Spleen (tissue), 11 donors: ENCODE measurements around the gene KLRF1. TPM values are rescaled to one million over a fixed set of nuclear protein-coding genes. Genes with fewer than 3 reads are reported as not detected.

Source experiments
- DNase-seq: peaks from one replicate; pipeline ENCODE4 v3.0.0-alpha.2; 2020
- H3K27ac ChIP-seq, 8 donors: fragments of 200-600 bp; sonication (generic) in 7 of 8; 1 replicate in 4 of 8; 2 replicates in 4 of 8; pipeline versions ENCODE4 v1.5.0 to v1.8.0; 2016 to 2021; ENCODE audit warnings: inconsistent platforms in 4 of 8, mild to moderate bottlenecking in 4 of 8, moderate library complexity in 1 of 8
- H3K27me3 ChIP-seq, 7 donors: fragments of 200-600 bp; sonication (generic) in 6 of 7; replicated peaks in 1 of 7; 1 replicate in 4 of 7; 2 replicates in 3 of 7; pipeline versions ENCODE4 v1.5.0 to v1.8.0; 2016 to 2021; ENCODE audit warnings: inconsistent platforms in 3 of 7, mild to moderate bottlenecking in 1 of 7
- H3K36me3 ChIP-seq, 6 donors: fragments of 200-600 bp; sonication (generic) in 5 of 6; 1 replicate in 4 of 6; 2 replicates in 2 of 6; pipeline versions ENCODE4 v1.5.0 to v1.8.0; 2016 to 2021; ENCODE audit warnings: inconsistent platforms in 2 of 6
- H3K4me1 ChIP-seq, 6 donors: fragments of 200-600 bp; sonication (generic) in 5 of 6; 1 replicate in 3 of 6; 2 replicates in 3 of 6; pipeline versions ENCODE4 v1.5.0 to v1.8.0; 2016 to 2021; ENCODE audit warnings: inconsistent platforms in 3 of 6
- H3K4me3 ChIP-seq, 8 donors: fragments of 200-600 bp; sonication (generic) in 7 of 8; 1 replicate in 4 of 8; 2 replicates in 4 of 8; pipeline versions ENCODE4 v1.5.0 to v1.8.0; 2016 to 2021; ENCODE audit warnings: inconsistent platforms in 4 of 8, mild to moderate bottlenecking in 4 of 8, moderate library complexity in 2 of 8
- H3K9me3 ChIP-seq, 8 donors: fragments of 200-600 bp; sonication (generic) in 7 of 8; 1 replicate in 4 of 8; 2 replicates in 4 of 8; pipeline versions ENCODE4 v1.5.0 to v1.8.0; 2016 to 2021; ENCODE audit warnings: inconsistent platforms in 4 of 8
- POLR2A ChIP-seq, 3 donors: fragments of 450-650 bp; IDR thresholded peaks; one replicate each; pipeline ENCODE4 v1.5.1; 2017; ENCODE audit warnings: antibody characterized with exemption in 3 of 3, mild to moderate bottlenecking in 1 of 3
- POLR2AphosphoS5 ChIP-seq, 3 donors: sonication (generic); formaldehyde crosslinking; IDR thresholded peaks; one replicate each; pipeline ENCODE4 v1.5.1; 2017; ENCODE audit warnings: antibody characterized with exemption in 3 of 3
- WGBS, 5 donors: extraction: QIAGEN DNeasy Blood & Tissue Kit in 3 of 5; methylation state at CpG; one replicate each; pipeline versions ENCODE4 v1.1.5 to v1.1.7; 2013 to 2018; 5-methylcytosine and 5-hydroxymethylcytosine counted together
- intact Hi-C: fragments of 100-400 bp; cut with DNase I; formaldehyde crosslinking; loops from one replicate; pipeline ENCODE4 v1.15.0; 2023; ENCODE audit warnings: low total_unique reads
- polyA plus RNA-seq, 3 donors: library from polyadenylated mRNA; stranded (reverse); fragments of 200-250 nt; gene quantifications; one replicate each; pipeline ENCODE4 v1.2.1, GENCODE V29; 2013
- total RNA-seq, 7 donors: library from RNA; depleted of rRNA in 3 of 7; stranded (reverse); fragments of >200 nt in 3 of 7; fragmentation: NEBNext Ultra II Directional in 4 of 7; extraction: Animal tissue kit (Norgen Biotek cat#: 25700) in 4 of 7; gene quantifications; one replicate each; pipeline versions ENCODE4 v1.1.0 to v1.2.1, GENCODE V29; 2016 to 2021
- TF ChIP-seq, protein P1 (sequence below), 11 experiments: fragments of 200-600 bp in 7 of 11; fragments of 450-650 bp in 4 of 11; sonication (generic) in 4 of 11; IDR thresholded peaks in 8 of 11; conservative IDR thresholded peaks in 3 of 11; 1 replicate in 7 of 11; 2 replicates in 4 of 11; pipeline versions ENCODE4 v1.4.0 to v1.8.0; 2016 to 2021; ENCODE audit warnings: antibody characterized with exemption in 11 of 11, inconsistent platforms in 4 of 11, mild to moderate bottlenecking in 1 of 11
- donor health status: healthy with polysubstance abuse.
- donor health status: DM: no; HTN: no; CAD: no; lungs with moderate emphysema.
- donor health status: DM: no; HTN: no; CAD: no.
- donor health status: Bipolar disorder and iron deficiency.
- donor health status: healthy.
- donor health status: DM: no; HTN: no; CAD: no.
- donor health status: DM: yes; HTN: yes; CAD: no.

The KLRF1 gene
- total and polyA plus RNA-seq, 10 donors, result 7.9 to 22.6 (median 9.7) TPM

DNA sequence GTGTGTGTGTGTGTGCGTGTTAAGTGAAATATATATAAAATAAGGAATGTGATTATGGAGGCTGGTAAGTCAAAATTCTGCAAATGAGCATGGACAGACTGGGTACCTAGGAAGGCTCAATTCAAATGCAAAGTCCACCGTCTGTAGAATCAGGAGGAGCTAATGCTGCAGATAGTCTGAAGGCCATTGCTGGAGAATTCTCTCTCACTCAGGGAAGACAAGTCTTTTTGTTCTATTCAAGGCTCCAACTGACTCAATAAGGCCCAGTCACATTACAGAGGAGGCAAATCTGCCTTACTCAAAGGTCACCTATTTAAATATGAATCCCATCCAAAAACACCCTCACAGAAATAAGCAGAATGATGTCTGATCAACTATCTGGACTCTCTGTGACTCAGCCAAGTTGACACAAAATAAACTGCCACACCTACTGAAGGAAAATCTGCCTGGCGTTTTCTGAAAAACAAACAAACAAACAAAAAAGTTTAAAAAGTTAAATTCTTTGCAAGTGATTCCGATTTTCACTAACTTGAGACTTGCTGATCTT lies 53.3 kb downstream of the KLRF1 start:
- Histone ChIP-seq H3K4me1 (no peaks in the 10 kb centered on the region), H3K27ac (no peak overlapping the region), H3K36me3 (no peaks in the 10 kb centered on the region), H3K9me3 (no peaks in the 10 kb centered on the region), H3K27me3 (no peaks in the 10 kb centered on the region), H3K4me3 (no peak overlapping the region)
- DNase-seq, result no peak
- 88 to 98% (median 91%) methylated on average over 4 of the region's 4 CpGs for WGBS, 5 donors
- intact Hi-C loops, result no loop called here
- TF ChIP-seq POLR2A (IDR thresholded peaks at IDR 0.05) (no peak), POLR2AphosphoS5 (IDR thresholded peaks at IDR 0.05) (no peak)
- TF ChIP-seq, protein P1, sequence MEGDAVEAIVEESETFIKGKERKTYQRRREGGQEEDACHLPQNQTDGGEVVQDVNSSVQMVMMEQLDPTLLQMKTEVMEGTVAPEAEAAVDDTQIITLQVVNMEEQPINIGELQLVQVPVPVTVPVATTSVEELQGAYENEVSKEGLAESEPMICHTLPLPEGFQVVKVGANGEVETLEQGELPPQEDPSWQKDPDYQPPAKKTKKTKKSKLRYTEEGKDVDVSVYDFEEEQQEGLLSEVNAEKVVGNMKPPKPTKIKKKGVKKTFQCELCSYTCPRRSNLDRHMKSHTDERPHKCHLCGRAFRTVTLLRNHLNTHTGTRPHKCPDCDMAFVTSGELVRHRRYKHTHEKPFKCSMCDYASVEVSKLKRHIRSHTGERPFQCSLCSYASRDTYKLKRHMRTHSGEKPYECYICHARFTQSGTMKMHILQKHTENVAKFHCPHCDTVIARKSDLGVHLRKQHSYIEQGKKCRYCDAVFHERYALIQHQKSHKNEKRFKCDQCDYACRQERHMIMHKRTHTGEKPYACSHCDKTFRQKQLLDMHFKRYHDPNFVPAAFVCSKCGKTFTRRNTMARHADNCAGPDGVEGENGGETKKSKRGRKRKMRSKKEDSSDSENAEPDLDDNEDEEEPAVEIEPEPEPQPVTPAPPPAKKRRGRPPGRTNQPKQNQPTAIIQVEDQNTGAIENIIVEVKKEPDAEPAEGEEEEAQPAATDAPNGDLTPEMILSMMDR (IDR thresholded peaks at IDR 0.05 in 8 of 11, conservative IDR thresholded peaks at IDR 0.05 in 3 of 11), result no peak

DNA sequence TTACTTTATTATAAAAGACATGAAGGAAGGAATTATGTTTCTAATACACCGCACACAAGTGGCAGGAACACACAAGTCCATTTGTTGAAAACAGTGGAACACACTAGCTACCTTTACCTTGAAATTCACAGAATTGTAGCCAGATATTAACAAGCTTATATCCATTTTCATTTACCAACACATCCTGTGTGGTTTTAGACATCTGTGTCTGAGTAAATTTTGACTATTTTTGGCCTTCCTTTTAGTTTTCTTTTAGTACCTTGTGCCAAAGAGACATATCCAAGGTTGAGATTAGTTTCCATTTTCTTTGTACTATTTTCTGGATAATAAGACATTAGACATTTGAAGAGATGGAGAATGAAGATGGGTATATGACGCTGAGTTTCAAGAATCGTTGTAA lies 54.0 kb downstream of the KLRF1 start, which contains the start of gene KLRF2:
TSS of gene KLRF2 (plus strand) at position 244 of the 400 bp plus-strand sequence. CDS start at position 351, 107 bp downstream.
- Histone ChIP-seq H3K27me3 (no peaks in the 10 kb centered on the region), H3K36me3 (no peaks in the 10 kb centered on the region), H3K27ac (no peak within 1 kb of the TSS), H3K4me3 (no peak within 1 kb of the TSS), H3K9me3 (no peaks in the 10 kb centered on the region), H3K4me1 (no peaks in the 10 kb centered on the region)
- no peak for DNase-seq
- 88 to 94% (median 91%) methylated on average over 3 of the region's 3 CpGs for WGBS, 5 donors
- TF ChIP-seq, protein P1 (IDR thresholded peaks at IDR 0.05 in 8 of 11, conservative IDR thresholded peaks at IDR 0.05 in 3 of 11), result no peak
- TF ChIP-seq POLR2A (IDR thresholded peaks at IDR 0.05) (no peak), POLR2AphosphoS5 (IDR thresholded peaks at IDR 0.05) (no peak)
- intact Hi-C loops, result no loop called here

DNA sequence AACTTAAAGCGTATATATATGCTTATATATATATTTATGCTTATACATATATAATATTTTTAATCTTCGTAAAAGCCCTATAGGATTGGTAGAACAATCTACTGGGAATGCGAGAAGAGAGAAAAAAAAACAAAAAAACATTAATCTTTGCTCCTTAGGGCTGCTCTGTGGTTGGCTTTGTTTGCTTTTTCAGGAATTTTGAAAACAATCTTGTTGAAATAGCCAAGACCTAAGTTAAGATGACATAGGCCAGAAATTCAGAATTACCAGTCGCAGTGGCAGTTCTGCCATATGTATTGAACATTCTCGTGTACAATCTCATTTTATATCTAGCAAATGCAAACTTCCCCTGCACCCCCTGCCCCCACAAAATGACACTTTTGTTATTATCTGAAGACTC lies 54.7 kb downstream of the KLRF1 start:
- DNase-seq, result no peak
- Histone ChIP-seq H3K4me1 (no peaks in the 10 kb centered on the region), H3K27me3 (no peaks in the 10 kb centered on the region), H3K4me3 (no peak overlapping the region), H3K27ac (no peak overlapping the region), H3K9me3 (no peaks in the 10 kb centered on the region), H3K36me3 (no peaks in the 10 kb centered on the region)
- WGBS, 5 donors, result 88 to 97% (median 96%) methylated on average over 5 of the region's 5 CpGs
- intact Hi-C loops, result no loop called here
- TF ChIP-seq, protein P1 (IDR thresholded peaks at IDR 0.05 in 8 of 11, conservative IDR thresholded peaks at IDR 0.05 in 3 of 11), result no peak
- TF ChIP-seq POLR2AphosphoS5 (IDR thresholded peaks at IDR 0.05) (no peak), POLR2A (IDR thresholded peaks at IDR 0.05) (no peak)

DNA sequence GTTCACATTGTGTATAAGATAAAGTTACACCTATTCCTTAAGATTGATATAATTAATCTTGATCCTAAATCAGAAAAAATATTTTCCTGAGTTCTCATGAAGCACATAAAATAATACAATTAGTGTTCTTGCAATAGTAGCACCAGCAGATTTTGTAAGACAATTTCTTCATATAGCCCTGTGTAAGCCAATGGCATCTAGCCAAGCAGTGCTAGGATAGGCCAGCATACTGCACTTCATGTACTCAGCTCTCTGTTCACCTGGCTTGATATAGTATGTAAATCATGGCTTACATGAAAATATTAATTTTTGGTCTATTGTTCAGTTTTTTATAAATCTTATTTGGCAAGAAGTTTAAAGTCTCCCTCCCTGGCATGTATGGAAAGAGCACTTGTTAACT lies 55.9 kb downstream of the KLRF1 start:
- Histone ChIP-seq H3K4me3 (no peak overlapping the region), H3K4me1 (no peaks in the 10 kb centered on the region), H3K36me3 (no peaks in the 10 kb centered on the region), H3K9me3 (no peaks in the 10 kb centered on the region), H3K27ac (no peak overlapping the region), H3K27me3 (no peaks in the 10 kb centered on the region)
- intact Hi-C loops, result no loop called here
- DNase-seq, result no peak
- TF ChIP-seq, protein P1 (IDR thresholded peaks at IDR 0.05 in 8 of 11, conservative IDR thresholded peaks at IDR 0.05 in 3 of 11), result no peak
- TF ChIP-seq POLR2A (IDR thresholded peaks at IDR 0.05), result no peak
- no peak for TF ChIP-seq POLR2AphosphoS5 (IDR thresholded peaks at IDR 0.05)
